Kidney glomerular epithelial cell (primary cell): ENCODE results near the gene COMMD2.

Source experiments
- DNase-seq: peaks from one replicate; lab custom pipeline; 2025; lab: John Stamatoyannopoulos, UW

COMMD2 gene

DNA sequence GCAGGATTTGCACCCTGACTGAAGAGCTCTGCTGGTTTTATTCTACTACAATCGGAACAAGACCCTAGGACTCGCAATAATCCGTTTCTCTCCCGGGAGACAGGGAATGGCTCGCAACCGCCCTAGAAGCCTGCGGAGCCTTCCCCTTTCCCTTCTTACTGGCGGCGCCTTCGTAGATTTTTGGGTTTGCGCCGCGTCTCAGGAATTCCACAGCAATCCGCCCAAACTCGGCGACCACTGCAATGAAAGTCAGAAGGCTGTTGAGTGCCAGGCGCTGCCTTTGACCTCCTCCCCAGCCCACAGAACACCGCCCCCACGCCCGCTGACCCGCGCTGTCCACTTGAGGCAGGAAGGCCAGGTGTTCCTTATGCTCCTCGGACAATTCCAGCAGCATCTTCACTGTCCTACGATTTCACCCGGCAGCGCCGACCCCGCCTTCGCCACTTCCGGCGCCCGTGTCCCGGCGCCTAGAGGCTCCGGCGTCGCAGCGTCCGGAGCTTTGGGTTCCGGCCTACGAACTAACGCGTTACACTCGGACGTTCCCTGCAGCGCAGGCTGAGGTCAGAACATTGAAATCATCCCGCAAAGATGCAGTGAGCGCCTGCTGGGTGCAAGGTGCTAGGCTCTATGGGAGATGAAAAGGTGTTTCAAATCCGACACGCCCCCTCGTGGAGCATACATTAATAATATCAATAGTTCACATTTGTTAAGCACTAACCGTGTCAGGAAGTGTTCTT lies at the start of gene COMMD2:
Gene COMMD2, minus strand, starts transcription at position 439 of the 737 bp plus-strand sequence. Its CDS starts 45 bp downstream, at position 394.
- DNase-seq = peak; percentile 85

- no peak for DNase-seq
Measured at GRCh38 chr3:149801639-149802038, 49.4 kb upstream of the COMMD2 start.

GRCh38 chr3:149801195-149801594 lies 48.9 kb upstream of the COMMD2 start:
- no peak for DNase-seq

DNA sequence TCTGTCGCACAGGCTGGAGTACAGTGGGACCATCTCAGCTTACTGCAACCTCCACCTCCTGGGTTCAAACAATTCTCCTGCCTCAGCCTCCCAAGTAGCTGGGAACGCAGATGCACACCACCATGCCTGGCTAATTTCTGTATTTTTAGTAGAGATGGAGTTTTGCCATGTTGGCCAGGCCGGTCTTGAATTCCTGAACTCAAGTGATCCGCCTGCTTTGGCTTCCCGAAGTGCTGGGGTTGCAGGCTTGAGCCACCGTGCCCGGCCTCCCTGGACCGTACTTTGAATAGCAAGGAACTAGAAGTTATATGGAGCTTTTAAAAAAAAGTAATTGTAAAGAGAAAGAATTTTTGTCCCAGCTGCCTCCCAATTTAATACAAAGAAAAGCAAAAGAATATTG lies 48.4 kb upstream of the COMMD2 start:
- no peak for DNase-seq

GRCh38 chr3:149796026-149796425 lies 43.7 kb upstream of the COMMD2 start:
- no peak for DNase-seq

GRCh38 chr3:149792452-149793270 lies 40.4 kb upstream of the COMMD2 start, which contains the start of gene ANKUB1:
Gene ANKUB1 (minus strand): TSS chr3:149792554. CDS start chr3:149792366, 188 bp downstream.
- DNase-seq = no peak

- no peak for DNase-seq
Measured at GRCh38 chr3:149790698-149791097, 38.4 kb upstream of the COMMD2 start.

- peak; percentile 49 for DNase-seq
Measured at GRCh38 chr3:149790268-149790667, 38.0 kb upstream of the COMMD2 start.

DNA sequence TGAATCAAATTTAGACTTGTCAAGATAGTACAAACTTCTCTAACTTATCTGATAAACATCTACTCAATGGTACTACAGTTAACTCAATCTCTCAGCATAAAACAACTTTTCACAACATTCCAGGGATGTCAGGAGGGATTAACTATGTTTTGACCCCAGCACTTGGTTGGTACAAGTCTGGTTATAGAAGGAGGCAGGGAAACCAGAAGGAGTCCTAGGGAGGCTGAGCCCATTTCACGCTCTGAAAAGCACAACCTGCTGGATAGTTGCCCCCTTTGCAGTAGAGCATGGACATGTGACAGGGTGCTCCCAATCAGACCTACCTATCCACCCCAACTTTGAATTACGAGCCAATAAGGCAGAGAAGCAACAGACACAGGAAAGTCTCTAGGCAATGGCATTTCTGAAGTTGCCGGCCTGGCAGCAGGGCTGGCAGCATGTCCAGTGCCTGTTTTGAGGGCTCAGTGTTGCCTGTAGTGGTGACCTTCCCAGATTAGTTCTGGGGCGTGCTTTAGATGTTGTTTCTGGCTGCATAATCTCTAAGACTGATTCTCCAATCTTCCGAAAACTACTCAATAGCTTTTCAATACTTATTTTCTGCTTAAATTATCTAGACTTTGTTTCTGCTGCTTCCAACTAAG lies 31.9 kb upstream of the COMMD2 start:
- peak; percentile 82 for DNase-seq

GRCh38 chr3:149783576-149783975 lies 31.3 kb upstream of the COMMD2 start:
- peak; percentile 82 for DNase-seq

DNA sequence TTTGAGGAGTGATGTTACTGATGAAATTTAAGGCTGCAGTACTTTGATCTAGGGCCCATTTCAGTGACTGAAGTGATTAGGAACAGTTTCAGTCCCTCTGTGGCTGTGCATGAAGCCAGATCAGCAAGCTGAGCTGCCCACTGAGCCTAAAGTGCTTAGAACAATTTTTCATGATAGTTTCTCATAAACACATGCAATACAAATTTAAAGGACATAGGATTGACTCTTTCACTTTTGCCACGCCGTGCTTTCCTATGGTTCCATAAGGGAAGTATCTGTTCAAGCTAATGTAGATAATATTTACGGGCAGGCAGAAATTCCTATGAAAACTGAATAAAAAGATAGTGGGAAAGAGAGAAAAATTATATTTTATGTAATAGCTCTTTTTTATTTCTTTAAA lies 29.5 kb upstream of the COMMD2 start:
- DNase-seq = no peak

DNA sequence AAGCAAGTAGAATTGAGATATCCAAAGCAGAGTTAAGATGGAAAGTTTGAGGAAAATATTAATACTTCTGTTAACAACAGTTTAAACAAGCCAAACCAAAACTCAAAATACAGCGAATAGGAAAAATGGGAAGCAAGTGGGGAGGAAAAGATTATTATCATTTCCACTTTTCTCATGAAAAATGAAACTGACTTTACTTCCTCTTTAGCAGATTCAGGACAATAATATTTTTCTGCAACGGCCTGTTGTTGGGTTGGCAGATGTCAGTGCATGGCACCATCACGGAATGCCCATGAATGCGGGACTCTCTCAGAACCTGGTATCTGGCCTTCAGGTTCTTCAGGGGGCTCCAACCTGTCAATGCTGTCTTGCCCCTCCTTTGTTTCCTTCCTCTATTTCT lies 28.9 kb upstream of the COMMD2 start:
- no peak for DNase-seq

DNA sequence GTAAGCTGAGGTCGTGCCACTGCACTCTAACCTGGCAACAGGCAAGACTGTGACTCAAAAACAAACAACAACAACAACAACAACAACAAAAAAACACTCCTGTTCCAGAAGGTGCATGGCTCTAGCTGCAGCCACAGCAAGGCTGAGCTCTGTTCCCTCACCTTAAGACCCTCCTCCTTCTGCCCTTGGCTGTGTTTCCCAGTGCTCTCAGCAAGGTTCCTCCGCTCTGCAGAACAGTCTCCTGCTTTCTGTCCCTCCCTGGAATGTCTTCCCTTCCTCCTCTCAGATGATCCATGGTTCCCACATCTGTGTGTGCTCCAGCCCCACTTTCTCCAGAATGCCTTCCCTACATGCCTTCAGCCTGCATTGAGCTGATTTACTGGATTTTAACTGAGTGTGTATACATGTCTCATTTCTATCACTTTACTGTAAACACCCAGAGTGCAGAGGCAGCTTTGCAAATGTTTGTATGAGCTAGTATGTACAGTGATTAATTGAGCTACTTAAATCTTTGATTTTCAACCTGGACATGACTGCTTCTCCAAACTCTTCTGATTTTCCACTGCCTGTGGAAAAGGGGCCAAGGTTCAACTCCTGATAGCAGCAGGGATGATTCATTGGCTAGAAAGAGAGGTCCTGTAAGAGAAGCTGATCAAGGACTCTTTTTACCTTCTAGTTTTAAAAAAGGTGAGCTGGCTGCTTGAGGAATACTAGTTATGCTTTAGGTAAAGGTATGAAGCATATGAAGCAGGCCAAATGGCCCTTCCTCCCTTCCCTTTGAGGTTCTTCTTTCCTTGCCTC lies 25.3 kb upstream of the COMMD2 start:
- DNase-seq = no peak

DNA sequence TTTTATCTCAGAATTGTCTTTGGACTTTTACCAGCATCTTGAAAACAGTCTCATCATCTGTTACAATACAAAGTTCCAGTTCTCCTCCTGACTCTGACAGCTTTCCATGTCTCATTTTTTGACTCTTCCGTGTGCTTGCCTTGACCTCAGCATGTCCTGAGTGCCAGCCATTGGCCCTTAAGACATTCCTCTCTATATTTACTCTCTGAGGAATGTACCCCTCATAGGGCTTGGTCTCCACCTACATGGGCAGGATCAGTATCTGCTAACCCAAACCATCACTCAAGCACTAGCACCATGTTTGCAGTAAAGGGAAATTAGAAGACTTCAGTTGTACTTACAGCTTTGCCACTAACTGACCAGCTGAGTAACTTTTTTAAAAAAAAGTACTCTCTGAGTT lies 23.9 kb upstream of the COMMD2 start:
- DNase-seq = no peak

DNA sequence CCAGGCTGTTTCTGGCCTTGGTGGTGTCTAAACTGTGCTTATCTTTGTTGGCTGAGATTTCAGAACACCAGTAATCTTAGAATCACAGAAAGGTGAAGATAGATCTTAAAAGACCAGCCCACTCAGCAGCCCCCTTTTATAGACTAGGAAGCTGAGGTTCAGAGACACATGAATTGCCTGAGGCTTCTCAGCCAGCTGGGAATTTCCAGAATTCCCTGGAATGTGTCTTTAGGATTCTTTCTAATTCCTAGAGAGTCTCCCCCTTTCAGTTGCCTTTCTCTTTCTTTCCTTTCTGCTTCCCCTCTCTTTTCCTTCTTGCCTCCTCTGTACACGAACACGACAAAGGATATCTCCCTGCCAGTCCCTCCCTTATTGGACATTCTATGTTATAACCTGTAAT lies 20.6 kb upstream of the COMMD2 start:
- no peak for DNase-seq

DNA sequence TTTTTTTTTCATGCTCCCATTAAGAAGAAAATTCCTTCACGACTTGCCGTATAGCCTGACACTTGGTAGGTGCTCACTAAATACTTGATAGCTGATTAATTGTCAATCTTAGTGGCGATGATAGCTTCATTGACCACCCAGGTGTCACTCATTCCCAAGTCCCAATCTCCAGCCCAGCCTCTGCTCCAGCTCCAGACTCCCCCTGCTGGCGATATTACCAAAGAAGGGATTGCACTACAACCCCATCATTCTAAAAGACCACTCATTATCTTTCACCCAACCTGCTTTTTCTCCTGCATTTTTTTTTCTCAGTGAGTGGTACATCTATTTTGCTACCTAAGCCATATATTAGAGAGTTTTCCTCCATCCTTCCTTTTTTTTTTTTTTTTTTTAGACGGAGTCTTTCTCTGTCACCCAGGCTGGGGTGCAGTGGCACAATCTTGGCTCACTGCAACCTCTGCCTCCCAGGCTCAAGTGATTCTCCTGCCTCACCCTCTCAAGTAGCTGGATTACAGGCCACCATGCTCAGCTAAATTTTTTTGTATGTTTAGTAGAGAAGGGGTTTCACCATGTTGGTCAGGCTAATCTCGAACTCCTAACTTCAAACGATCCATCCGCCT lies 19.5 kb upstream of the COMMD2 start:
- peak; percentile 16 for DNase-seq

- DNase-seq = no peak
Measured at GRCh38 chr3:149770246-149770645, 18.0 kb upstream of the COMMD2 start.

DNA sequence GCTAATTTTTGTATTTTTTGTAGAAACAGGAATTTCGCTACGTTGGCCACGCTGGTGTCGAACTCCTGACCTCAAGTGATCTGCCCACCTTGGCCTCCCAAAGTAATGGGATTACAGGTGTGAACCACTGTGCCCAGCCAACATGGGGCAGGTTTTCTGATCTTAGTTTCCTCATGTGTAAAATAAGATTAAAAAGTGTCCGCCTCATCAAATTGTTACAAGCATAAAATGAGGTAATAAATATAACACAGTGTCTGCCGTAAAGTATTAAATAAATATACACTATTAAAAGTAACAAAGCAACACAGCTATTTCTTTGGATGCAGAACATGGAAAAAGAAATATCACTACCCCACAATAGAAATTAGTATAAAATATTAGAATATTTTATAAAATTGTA lies 16.4 kb upstream of the COMMD2 start:
- DNase-seq = no peak

DNA sequence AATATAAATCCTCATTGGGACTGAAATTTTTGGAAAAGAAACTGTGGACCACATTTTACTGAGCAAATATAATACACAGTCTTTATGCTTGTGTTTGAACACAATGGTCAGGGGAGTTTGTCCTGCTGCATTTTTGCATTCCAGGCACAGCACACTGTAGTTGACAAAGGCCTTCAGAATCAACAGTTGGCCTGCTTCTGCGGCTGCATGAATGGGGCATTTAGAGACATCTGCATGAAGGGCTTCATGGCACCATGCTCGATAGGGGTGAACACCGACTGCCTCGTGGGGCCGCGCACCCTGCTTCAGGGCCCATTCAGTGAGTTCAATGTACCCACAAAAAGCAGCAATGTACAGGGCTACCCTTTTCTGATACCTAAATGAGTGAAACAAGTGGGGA lies 15.4 kb upstream of the COMMD2 start:
- no peak for DNase-seq

GRCh38 chr3:149765762-149766334 lies 13.6 kb upstream of the COMMD2 start:
- DNase-seq = peak; percentile 27

DNA sequence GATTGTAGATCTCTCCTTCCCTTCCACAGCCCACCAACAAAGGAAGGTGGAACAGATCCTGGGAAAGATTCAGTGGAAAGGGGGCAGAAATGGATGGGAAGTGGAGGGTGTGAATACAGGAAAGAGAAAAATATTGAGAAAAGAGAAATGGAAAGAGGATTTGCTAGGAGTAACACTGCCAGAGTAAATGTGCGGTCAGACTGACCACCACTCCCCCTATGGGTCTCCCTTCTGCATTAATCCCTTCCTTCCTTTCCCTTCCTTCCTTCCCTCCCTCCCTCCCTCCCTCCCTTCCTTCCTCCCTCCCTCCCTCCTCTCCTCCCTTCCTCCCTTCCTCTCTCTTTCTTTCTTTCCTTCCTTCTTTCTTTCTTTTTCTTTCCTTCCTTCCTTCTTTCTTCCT lies 12.0 kb upstream of the COMMD2 start:
- no peak for DNase-seq
